Keratinocyte (primary cell): ENCODE data around the gene TNS4.

Source experiments
- CTCF ChIP-seq, 3 experiments: IDR thresholded peaks in 1 of 3; conservative IDR thresholded peaks in 1 of 3; optimal IDR thresholded peaks in 1 of 3; 2 replicates in 2 of 3; 3 replicates in 1 of 3; pipeline versions ENCODE3 to v1.5.1; 2011; ENCODE audit warnings: low read length in 3 of 3, mild to moderate bottlenecking in 3 of 3, moderate library complexity in 2 of 3, control low read depth in 1 of 3, inconsistent platforms in 1 of 3; ENCODE audit not compliant: insufficient read depth in 2 of 3; ENCODE audit errors: extremely low read depth in 1 of 3
- EZH2 ChIP-seq: IDR thresholded peaks from one replicate; pipeline ENCODE4 v1.6.1; 2012; ENCODE audit warnings: inconsistent platforms, mild to moderate bottlenecking, low read length, moderate library complexity

GRCh38 chr17:40498281-40499084 is 2.9 kb downstream of the TNS4 start:
- TF ChIP-seq EZH2: no peak
- TF ChIP-seq CTCF (optimal IDR thresholded peaks at IDR 0.05 in 1 of 3, IDR thresholded peaks at IDR 0.05 in 1 of 3, conservative IDR thresholded peaks at IDR 0.05 in 1 of 3; ENCODE audit: extremely low read depth in 1 of 3, insufficient read depth in 2 of 3, low read length in 3 of 3): no peak
